ENCODE data around the gene CFAP299.

CFAP299 gene

DNA sequence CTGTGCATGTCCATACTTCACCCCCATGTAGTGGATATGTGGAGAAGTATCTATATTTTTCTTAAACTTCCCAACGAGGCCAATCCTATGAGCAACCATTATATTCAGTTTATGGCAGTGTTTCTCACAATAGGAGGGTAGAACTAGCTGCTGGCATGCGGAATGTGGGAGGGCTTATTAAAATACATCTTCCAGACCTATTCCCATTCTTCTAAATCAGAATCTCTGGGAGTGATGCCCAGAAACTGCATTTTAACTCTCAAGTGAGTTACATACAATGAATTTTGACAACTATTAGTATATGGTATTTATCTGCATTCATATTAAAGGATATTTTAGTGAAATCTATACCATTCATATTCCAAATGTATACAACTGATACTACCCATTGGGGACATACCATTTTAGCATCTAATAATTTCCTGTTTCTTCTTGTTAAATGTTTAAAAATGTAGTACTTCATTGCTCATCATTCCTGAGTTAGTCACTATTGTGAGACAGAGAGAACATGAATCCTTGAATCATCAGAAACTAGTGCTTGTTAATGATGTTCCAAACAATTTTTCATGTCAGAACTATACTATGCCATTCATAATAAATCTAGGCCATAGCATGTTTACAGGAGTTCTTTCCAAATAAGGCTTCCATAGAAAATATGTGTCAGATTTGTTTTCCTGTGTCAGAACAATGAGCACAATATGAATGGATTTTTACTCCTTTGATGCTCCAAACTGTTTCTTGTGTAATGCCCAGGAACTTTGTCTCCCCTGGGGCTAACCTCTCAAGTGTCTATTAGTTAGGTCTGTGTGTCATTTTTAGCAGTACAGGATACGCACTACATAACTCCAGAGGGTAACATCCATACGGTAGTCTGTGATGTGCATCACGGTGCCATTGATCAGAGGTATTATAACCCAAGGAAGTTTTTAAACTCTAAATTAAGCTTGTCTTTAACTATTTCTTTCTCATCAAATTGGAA lies 496.1 kb downstream of the CFAP299 start:
- no peak for DNase-seq (ENCODE audit: low read depth in 2 of 2)

DNA sequence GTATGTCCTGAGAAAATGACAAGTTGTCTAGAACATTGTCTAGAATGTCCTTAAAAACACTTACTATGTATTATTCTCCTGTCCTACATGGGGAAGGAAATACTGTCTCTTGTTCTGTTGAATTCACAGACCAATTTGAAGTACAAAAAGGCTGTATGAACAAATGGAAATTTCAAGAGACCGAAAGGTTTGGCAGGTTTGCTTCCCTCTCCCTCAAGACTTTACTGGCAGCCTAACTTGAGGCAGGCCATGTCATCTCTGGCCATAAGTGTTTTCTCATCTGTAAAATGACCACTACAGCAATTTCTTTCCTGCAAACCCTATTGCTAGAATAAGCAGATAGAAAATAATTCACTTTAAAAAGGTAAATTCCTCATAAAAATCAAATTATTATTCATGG lies 503.8 kb downstream of the CFAP299 start:
- DNase-seq (ENCODE audit: low read depth in 2 of 2): no peak

DNA sequence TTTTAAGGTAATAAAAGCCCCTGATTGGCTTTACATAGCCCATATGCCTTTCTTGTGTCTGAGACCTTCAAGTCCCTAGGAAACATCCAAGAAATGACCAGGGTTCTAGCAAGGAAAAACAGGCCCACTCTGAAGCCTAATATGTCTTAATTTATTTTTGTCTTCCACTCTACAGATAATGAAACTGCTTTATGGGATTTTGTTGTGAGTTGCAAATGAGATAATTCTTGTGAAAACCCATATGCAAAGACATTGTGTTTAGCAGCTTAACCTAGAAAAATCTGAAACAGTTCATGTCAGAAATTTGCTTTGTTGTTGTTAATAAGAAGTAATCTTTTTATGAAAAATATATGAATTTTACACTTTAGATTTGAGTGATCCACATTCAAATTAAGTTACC lies 504.3 kb downstream of the CFAP299 start:
- DNase-seq (ENCODE audit: low read depth in 2 of 2): no peak

- no peak for DNase-seq (ENCODE audit: low read depth in 2 of 2)
Measured at GRCh38 chr4:80840396-80840795, 504.9 kb downstream of the CFAP299 start.

DNA sequence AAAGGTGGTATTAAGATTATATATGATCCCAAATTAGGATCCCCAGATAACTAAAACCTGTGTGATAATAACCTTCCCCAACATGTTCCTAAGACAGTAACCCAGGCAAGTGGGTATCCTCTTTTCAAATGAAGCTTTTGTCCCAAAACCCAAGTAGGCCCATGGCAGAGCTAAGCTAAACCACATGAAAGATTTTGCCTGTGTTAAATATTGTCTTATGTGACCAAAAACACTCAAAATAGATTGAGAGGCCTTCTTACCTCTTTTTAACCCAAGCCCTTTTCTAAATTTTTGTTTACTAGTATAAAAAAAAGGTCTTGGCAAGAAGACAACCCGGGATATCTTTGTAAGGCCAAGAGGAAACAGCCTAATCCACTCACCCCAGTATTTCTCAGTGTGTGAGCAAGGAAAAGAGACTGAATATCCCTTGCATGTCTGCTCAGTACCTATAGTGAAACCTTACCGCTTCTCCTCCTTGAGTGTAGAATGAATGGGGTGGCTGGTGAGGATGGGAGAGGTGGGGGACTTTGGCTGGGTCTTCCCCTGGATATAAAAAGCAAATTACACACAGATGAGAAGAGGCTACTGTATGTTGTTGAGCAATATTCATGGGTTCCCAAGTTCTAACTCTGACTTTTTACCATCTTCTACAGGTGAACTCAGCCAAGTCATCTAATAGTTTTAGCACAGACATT lies 506.2 kb downstream of the CFAP299 start:
- no peak for DNase-seq (ENCODE audit: low read depth in 2 of 2)

DNA sequence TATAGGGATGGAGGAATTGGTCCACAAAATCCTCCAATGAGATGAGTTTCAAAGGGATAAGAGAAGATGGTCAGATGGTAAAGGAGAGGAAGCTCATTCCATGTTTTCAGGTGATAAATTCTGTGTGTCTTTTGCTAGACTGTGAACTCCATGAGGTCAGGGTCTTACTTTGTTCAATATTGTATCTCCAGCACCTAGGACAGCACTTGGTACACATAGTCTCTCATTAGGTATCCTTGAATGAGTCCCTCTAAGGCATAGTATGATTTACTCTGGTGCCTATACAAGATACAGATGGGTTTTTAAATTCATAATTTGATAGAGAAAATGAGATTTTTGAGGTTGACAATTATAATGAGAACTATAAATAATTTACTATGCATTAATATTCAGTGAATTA lies 510.7 kb downstream of the CFAP299 start:
- DNase-seq (ENCODE audit: low read depth in 2 of 2): no peak

GRCh38 chr4:80852061-80852460 lies 516.5 kb downstream of the CFAP299 start:
- DNase-seq (ENCODE audit: low read depth in 2 of 2): no peak

DNA sequence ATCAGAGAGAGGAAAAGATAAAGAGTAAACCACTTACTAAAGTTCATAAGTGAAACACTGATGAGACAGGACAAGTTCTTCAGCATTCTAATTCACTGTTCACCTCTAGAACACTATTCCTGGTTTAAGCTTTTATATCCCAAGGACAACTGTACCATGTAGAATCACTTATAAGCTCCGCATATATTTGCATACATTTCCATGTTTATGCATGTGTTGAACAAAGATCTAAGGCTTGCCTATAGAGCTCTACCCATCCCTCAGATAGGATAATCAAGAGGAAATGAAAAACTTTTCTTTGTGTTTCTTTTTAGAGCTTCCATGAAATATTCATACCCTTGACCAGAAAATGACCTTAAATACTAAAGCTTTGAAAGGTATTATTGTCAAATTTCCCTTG lies 538.0 kb downstream of the CFAP299 start:
- DNase-seq (ENCODE audit: low read depth in 2 of 2): no peak

GRCh38 chr4:80874979-80875378 lies 539.4 kb downstream of the CFAP299 start:
- no peak for DNase-seq (ENCODE audit: low read depth in 2 of 2)

- DNase-seq (ENCODE audit: low read depth in 2 of 2): no peak
Measured at GRCh38 chr4:80875642-80876041, 540.1 kb downstream of the CFAP299 start.

- no peak for DNase-seq (ENCODE audit: low read depth in 2 of 2)
Measured at GRCh38 chr4:80876810-80877209, 541.3 kb downstream of the CFAP299 start.

DNA sequence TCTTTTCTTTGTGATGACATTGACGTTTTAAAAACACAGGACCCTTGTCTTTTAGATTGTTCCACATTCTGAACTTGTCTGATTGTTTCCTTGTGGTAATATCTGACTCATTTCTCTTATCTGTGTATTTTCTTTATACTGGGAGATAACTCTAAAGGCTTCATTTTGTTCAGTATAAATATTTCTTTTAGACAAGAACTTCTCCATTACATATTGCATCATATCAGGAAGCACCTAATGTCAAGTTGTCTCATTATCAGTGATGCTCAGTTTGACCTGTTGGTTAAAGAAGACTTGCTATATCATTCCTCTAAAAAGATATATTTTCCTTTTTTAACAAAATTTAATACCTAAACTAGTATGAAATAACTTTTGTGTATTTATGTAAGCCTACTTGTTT lies 542.7 kb downstream of the CFAP299 start:
- DNase-seq (ENCODE audit: low read depth in 2 of 2): no peak

- DNase-seq (ENCODE audit: low read depth in 2 of 2): no peak
Measured at GRCh38 chr4:80897537-80898303, 562.2 kb downstream of the CFAP299 start.

DNA sequence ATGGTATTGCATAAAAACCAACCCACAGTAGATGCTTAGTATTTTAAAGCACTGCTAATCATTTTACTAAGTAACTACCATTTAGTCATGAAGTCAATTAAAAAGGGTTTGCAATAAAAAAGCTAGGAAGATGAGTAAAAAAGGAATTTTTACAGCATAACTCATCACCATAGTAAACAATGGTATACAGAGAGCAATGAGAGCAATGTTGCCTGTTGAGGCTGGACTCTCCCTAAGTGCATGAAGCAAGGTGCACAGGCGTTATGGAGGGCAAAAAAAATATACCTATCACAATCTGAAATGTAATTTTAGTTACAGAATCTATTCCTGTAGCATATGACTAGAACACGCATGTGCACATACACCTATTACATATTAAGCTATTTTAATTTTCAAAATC lies 565.4 kb downstream of the CFAP299 start:
- DNase-seq (ENCODE audit: low read depth in 2 of 2): no peak

DNA sequence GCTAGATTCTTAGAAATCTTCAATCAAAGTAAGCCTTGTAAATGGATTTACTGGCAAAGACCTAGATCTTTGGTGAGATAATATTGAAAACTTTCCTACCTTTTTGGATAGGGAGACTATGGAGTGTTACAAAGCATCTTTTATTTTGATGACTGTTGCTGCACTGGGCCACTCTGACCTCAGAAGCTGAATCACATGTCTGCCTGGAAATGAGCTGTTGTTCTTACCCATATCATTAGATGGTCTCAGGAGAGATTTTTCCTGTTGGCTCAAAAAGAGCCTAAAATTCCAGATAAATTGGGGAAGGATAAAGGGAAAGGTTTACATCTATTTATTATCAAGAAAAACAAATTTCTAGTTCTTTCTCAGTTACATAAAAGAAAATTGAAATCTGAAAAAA lies 567.5 kb downstream of the CFAP299 start:
- no peak for DNase-seq (ENCODE audit: low read depth in 2 of 2)

DNA sequence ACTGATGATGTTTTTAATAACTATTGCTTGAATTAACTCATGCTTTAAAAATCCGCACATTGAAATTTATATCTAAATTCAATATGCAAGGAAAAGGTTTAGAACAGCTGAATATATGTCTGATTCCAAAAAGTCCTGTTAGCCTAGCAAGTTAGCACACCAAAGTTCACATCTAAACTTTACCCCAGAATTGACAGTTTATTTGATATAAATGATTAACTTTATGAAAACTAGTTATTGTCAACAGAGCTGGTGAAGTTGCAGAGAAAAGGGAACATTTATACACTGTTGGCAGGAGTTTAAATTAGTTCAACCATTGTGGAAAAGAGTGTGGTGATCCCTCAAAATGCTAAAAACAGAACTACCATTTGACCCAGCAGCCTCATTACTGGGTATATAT lies 574.4 kb downstream of the CFAP299 start:
- DNase-seq (ENCODE audit: low read depth in 2 of 2): no peak

DNA sequence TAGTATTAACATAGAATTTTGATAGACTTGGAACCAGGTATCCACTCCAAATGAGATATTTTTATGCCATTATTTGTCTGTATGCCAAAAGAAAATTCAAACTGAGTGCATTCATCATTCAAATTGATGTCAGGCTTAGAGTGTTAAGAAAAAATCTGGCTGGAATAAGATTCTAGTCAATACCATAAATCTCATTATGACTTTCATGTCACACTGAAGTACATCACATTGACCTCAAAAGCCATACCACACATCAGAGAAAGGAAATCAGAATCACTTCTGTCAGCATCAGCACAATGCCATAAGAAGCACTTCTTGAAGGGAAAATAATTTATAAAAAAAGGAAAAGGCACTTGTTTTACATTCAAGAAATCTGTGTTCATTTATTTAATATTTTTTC lies 575.9 kb downstream of the CFAP299 start:
- DNase-seq (ENCODE audit: low read depth in 2 of 2): no peak

DNA sequence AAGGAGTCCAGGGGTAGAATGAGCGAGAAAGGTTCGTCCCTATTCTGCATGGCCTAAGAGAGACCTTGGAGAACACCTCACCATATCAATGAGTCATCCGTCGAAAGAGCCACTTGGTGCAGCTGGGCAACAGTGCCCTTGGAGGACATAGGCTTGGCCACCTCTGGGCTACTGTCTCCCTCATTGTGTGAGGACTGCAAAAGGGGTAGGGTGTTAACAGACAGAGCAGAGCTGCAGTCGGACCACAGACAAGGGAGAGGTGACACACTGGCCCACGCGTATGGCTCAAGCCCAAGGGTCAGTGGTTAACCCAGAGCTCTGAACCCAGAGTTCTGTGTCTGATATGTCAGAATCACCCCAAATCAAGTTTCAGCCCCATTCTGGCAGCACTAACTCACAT lies 576.8 kb downstream of the CFAP299 start:
- DNase-seq (ENCODE audit: low read depth in 2 of 2): no peak

GRCh38 chr4:80913381-80913780 lies 577.9 kb downstream of the CFAP299 start:
- DNase-seq (ENCODE audit: low read depth in 2 of 2): no peak

GRCh38 chr4:80916770-80917169 lies 581.2 kb downstream of the CFAP299 start:
- DNase-seq (ENCODE audit: low read depth in 2 of 2): no peak

DNA sequence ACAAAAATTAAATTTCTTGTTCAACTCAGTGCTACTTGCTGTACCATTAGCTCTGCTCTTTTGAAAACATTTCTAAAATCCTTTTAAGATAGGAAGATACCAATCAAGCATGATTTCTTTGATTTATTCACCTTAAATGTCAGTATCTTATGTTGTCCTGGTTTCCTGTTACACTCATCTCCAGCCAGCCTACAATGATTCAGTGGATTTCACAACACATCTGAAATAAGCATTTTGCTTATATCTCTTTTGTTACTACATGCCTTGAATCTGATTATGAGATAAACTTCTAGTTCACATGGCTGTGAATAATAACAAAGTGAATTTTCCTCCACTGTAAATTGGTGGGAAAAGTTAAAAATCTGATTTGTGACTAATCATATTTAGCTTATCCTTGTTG lies 582.5 kb downstream of the CFAP299 start:
- DNase-seq (ENCODE audit: low read depth in 2 of 2): no peak

- no peak for DNase-seq (ENCODE audit: low read depth in 2 of 2)
Measured at GRCh38 chr4:80921441-80921840, 585.9 kb downstream of the CFAP299 start.

All from stimulated activated CD8-positive, alpha-beta memory T cell treated with anti-CD3 and anti-CD28 coated beads, Interleukin-2, amount 100 ng/mL, for 48 hours (primary cell).